Large intestine (tissue), 3 donors: ENCODE results near the gene ZDHHC13. TPM values are rescaled to one million over a fixed set of nuclear protein-coding genes. Genes with fewer than 3 reads are reported as not detected.
A peak's percentile ranks its signal among the peaks of the same experiment; 100 is the strongest.

Experiments used
- DNase-seq, 2 donors: peaks; one replicate each; pipeline versions ENCODE4 v3.0.0 to v3.0.0-alpha.2; 2013
- H3K27ac ChIP-seq: one replicate; pipeline ENCODE4 v1.5.1; 2013; ENCODE audit warnings: low read length
- H3K27me3 ChIP-seq: 2 replicates; pipeline ENCODE4 v1.6.1; 2013; ENCODE audit warnings: low read length; ENCODE audit not compliant: control insufficient read depth, insufficient read depth
- H3K36me3 ChIP-seq: 2 replicates; pipeline ENCODE4 v1.6.1; 2013; ENCODE audit warnings: low read length; ENCODE audit not compliant: control insufficient read depth, insufficient read depth
- H3K4me1 ChIP-seq: one replicate; pipeline ENCODE4 v1.6.1; 2013; ENCODE audit warnings: low read length; ENCODE audit not compliant: control insufficient read depth, insufficient read depth
- H3K4me3 ChIP-seq: one replicate; pipeline ENCODE4 v1.5.1; 2013; ENCODE audit warnings: low read length
- H3K9me3 ChIP-seq: one replicate; pipeline ENCODE4 v1.6.1; 2013; ENCODE audit warnings: mild to moderate bottlenecking, low read depth, low read length, moderate library complexity; ENCODE audit not compliant: control insufficient read depth
- WGBS: methylation state at CpG from one replicate; pipeline ENCODE4 v1.1.5; 2013; ENCODE audit warnings: low lambda C conversion rate; ENCODE audit not compliant: insufficient coverage; 5-methylcytosine and 5-hydroxymethylcytosine counted together
- polyA plus RNA-seq: library from polyadenylated mRNA; unstranded; fragments of 120-200 nt; gene quantifications from one replicate; pipeline ENCODE4 v1.2.1, GENCODE V29; 2013

The ZDHHC13 gene
- polyA plus RNA-seq, 1 donor, result 22.3 TPM

DNA sequence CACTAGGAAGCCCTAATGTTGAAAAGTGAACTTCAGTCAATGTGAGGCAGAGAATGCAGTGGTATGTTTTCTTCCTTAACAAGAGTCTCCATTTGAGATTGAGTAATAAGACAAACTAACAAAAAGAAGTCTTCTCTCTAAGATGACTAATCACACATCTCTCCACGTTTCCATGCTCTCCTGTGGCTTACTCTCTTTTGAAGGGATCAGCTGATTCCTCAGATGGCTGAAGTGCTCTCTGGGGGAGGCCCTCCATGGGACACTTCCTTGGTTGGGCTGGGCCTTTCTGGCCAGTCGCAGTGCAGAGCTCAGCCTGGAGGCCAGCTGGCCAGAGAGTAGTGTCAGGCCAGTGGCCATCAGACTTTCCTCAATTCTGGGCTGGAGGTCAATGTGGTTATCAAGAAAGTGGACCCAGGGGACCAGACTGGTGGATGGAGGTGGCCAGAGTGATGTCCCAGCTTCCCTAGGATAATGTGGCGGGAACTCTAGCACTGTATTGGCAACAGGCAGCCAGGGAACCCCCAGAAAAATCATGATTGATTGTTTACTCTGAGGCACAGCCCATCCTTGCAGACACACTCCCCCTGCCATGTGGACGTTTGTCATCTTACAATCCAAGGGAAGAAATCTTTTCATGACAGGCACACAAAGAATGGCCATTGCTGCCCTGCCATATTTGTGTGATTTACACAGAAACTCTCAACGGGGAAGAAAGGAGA, 70.3 kb downstream of the ZDHHC13 start:
- Histone ChIP-seq H3K27me3 (no peaks in the 10 kb centered on the region), H3K36me3 (no peaks in the 10 kb centered on the region), H3K27ac (no peak overlapping the region), H3K4me1 (no peaks in the 10 kb centered on the region), H3K4me3 (no peak overlapping the region), H3K9me3 (no peaks in the 10 kb centered on the region)
- no CpG with 5 or more reads among the region's 5 CpGs for WGBS
- no peak for DNase-seq

DNA sequence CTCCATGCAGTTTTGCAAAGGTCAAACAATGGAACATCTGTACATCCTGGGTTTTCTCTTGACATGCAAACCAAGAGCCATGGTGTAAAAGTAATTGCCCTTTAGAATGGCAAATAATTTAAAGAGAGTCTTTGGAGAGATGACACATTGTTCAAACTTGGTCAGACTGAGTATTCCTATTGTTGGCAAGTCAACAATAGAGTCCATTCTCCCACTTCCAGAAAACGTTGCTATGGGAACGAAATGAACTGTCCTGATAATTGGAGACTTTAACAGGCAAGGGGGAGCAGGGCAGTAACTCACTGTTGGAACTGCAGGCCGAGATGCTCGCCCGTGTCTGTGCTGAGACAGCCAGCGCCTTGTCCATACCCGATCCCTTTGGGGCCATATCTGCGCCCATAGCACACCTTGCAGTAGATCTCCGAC, 70.9 kb downstream of the ZDHHC13 start:
- no peaks in the 10 kb centered on the region for H3K27me3 ChIP-seq
- no peak overlapping the region for H3K4me3 ChIP-seq
- WGBS, result no CpG with 5 or more reads among the region's 9 CpGs
- no peaks in the 10 kb centered on the region for H3K4me1 ChIP-seq
- H3K36me3 ChIP-seq, result no peaks in the 10 kb centered on the region
- no peak overlapping the region for H3K27ac ChIP-seq
- no peaks in the 10 kb centered on the region for H3K9me3 ChIP-seq
- no peak for DNase-seq

DNA sequence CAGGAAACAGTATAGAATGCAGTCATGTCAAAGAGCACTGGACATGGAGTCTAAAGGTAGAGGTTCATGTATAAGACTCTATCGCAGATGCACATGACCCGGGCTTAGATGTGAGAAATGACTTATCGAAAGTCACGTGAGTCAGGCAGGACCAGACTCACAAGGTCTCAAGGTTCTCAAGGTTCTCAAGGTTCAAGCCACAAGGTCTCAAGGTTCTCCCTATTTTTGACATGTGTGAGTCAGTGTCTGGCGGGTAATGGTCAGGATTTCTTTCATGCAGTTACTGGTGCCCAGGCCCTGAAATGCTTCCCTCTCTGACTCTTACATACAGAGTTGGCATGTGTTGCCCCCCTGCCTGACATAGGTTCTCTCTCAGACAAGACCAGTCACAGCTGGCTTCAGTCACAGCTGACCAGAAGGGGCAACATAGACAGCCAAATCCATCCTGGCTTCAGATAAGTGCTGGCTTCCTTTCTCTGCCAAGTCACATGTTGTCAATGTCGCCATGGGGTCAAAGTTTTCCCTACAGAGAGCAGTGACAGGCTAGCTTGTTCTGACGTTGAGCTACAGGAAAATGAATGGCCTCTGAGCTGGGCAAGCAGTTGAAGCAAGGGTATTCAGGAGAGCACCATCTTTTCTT, 74.7 kb downstream of the ZDHHC13 start:
- no peaks in the 10 kb centered on the region for H3K9me3 ChIP-seq
- WGBS, result no CpG with 5 or more reads among the region's 7 CpGs
- peak; percentile 75 to 89 for DNase-seq
- H3K4me1 ChIP-seq, result no peaks in the 10 kb centered on the region
- H3K4me3 ChIP-seq, result no peak overlapping the region
- H3K36me3 ChIP-seq, result no peaks in the 10 kb centered on the region
- no peak overlapping the region for H3K27ac ChIP-seq
- no peaks in the 10 kb centered on the region for H3K27me3 ChIP-seq

DNA sequence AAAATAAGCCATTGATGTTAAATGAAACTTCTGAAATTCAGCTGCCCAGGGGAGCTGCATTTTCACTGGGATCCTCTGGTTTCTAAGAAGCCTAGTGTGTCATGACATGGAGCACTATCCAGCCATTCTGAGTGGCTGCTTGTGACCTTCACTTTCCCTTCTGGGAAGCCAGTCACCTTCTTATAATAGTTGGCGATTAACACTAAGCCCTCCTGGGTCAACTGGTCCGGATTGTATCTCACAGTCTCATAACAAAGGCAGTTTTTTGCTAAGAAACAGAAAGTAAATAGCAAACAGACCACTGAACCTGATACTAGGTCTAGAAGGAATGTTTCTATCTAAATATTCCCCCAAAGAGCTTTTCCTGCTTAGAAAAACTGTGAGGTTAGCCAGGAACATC, 76.9 kb downstream of the ZDHHC13 start:
- peak in 1 of 2 donors; percentile 45 for DNase-seq

DNA sequence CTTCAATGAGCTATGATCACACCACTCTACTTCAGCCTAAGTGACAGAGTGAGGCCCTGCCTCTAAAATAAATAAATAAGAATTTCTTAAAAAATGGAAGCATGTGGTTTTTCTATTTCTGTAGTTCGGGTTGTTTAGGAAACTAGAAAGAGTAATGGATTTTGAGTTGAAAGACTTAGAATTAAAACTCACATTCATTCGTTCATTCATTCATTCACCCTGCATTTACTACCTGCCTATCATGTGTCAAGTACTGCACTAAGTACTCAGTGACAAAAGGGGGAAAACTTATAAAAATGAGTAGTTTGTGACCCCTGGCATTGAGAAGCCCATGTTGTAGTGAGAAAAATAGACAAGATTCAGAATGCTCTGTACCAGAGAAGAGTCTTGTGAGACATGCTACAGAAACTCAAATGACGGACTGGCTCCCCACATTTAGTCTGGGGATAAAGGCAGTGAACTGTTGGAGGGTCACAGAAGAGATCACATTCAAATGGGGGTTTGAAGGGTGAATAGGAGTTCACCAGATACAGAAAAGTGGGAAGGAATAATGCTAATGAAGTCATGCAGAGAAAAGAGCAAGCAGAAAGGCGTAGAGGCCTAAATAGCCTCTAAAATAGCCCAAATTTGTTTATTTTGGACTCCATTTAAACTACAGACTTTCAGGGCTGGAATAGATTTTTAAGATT, 77.8 kb downstream of the ZDHHC13 start:
- 71% methylated on average over 1 of the region's 4 CpGs for WGBS
- Histone ChIP-seq H3K4me3 (no peak overlapping the region), H3K4me1 (peaks cover 9% of the 10 kb centered on the region), H3K9me3 (no peaks in the 10 kb centered on the region), H3K36me3 (no peaks in the 10 kb centered on the region), H3K27ac (no peak overlapping the region), H3K27me3 (no peaks in the 10 kb centered on the region)
- no peak for DNase-seq

More for the DNA sequence above, 76.9 kb downstream of the ZDHHC13 start:
- H3K4me1 ChIP-seq, result peaks cover 1% of the 10 kb centered on the region
- no CpG with 5 or more reads among the region's 2 CpGs for WGBS
- no peaks in the 10 kb centered on the region for H3K9me3 ChIP-seq
- H3K27ac ChIP-seq, result no peak overlapping the region
- no peaks in the 10 kb centered on the region for H3K27me3 ChIP-seq
- H3K36me3 ChIP-seq, result no peaks in the 10 kb centered on the region
- no peak overlapping the region for H3K4me3 ChIP-seq

DNA sequence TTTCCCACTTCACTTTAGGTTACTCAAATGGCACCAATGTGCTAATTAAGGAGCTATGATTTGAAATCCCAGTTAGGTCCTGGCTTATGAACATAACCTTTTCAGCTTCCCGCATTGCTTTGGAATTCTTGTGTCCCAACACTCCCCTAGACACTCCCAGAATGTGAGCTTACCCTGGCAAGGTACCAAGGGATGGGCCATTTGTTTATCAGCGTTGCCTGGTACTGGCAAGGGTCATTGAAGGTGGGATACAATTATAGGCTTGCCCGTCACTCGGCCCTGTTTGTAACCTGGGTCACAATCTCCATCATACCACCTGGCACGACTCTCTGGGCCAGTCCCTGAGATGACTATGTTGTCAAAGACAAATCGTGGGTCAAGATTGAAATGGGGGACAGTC, 79.5 kb downstream of the ZDHHC13 start:
- no peak overlapping the region for H3K4me3 ChIP-seq
- H3K27ac ChIP-seq, result no peak overlapping the region
- 100% methylated on average over 1 of the region's 6 CpGs for WGBS
- H3K27me3 ChIP-seq, result no peaks in the 10 kb centered on the region
- no peaks in the 10 kb centered on the region for H3K9me3 ChIP-seq
- H3K36me3 ChIP-seq, result no peaks in the 10 kb centered on the region
- H3K4me1 ChIP-seq, result peaks cover 15% of the 10 kb centered on the region
- no peak for DNase-seq

DNA sequence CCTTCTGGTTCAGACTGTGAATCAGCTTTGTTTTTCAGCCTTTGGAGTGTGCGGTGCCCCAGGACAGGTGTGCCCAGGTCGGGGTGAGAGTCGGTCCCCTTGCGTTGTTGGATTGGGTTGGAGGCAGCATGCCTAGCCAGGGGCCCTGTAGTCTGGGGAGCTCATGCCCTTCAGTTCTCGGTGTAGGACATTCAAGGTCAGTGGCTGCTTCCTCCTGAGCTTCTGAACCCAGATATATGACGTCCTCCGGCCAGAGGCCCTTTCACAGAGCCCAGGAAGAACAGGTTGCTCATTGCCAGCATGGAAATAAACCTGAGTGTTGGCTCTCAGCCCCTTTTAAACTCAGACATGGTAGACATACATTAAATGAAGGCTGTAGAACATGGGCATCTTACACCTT, 82.1 kb downstream of the ZDHHC13 start:
- peaks cover 15% of the 10 kb centered on the region for H3K4me1 ChIP-seq
- no peak overlapping the region for H3K27ac ChIP-seq
- DNase-seq, result peak in 1 of 2 donors; percentile 53
- no peaks in the 10 kb centered on the region for H3K36me3 ChIP-seq
- no CpG with 5 or more reads among the region's 7 CpGs for WGBS
- no peaks in the 10 kb centered on the region for H3K9me3 ChIP-seq
- no peaks in the 10 kb centered on the region for H3K27me3 ChIP-seq
- no peak overlapping the region for H3K4me3 ChIP-seq

DNA sequence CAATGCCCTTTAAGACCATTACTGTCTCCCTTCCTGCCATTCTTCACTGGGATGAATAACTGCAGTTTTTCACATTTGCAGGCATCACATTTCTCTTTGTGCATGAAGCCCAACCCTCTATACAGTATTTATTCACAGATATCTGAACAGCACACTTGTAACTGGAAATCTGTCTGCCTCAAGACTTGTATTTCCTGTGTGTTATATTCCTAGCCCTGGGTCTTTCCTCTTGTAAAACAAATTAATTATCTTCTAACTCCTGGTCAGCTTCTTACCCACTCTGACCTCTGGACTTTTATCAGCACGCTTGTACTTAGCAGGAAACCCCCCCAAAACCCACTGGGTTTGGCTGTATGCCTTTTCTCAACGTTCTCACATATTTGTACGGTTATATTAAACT, 82.8 kb downstream of the ZDHHC13 start:
- DNase-seq, result peak; percentile 38 to 69
- Histone ChIP-seq H3K36me3 (no peaks in the 10 kb centered on the region), H3K9me3 (no peaks in the 10 kb centered on the region), H3K27me3 (no peaks in the 10 kb centered on the region), H3K4me1 (peaks cover 15% of the 10 kb centered on the region), H3K27ac (peak overlapping the region; percentile 30), H3K4me3 (no peak overlapping the region)
- WGBS, result 0% methylated on average over 3 of the region's 3 CpGs

DNA sequence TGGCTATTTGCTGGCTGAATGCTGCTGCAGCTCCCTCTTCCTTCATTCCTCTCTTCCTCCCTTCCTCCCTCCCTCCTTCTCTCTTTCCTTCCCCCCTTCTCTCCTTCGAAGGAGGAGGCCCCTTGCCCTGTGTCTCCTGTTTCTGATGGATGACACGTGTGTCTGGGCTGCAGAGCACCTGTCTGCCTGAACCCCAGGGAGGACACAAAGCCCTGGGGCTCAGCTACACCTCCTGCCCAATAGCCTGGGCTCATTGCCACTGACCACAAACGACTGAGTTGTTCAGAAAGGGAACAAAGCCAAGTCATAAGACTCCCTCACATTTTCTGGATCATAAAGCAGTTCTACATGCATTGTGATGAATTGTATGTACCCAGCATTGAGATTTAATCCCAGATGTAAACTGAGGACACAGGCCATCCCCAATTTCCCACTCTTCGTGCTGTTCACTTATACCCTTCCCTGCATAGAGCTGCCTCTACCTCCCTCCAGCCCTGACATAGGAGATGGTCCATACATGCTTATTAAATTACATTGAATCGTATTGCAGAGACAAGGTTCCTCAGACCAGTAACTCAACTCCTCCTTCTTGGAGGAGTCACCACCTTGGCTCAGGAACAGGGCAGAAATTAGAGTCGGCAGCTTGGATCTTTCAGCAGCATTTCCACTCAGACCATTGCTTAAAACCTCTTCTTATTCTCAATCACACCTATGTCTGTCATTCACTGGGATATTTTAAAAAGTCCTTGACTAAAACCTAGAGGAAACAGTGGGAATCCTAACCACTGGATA, 83.6 kb downstream of the ZDHHC13 start:
- peak overlapping the region; percentile 30 for H3K27ac ChIP-seq
- H3K27me3 ChIP-seq, result no peaks in the 10 kb centered on the region
- WGBS, result no CpG with 5 or more reads among the region's 6 CpGs
- no peaks in the 10 kb centered on the region for H3K9me3 ChIP-seq
- DNase-seq, result peak; percentile 20 to 55
- peaks cover 15% of the 10 kb centered on the region for H3K4me1 ChIP-seq
- no peaks in the 10 kb centered on the region for H3K36me3 ChIP-seq
- H3K4me3 ChIP-seq, result no peak overlapping the region
